Measurements from ENCODE around the gene ADD1.

GRCh38 chr4:2933566-2934076 lies 90.0 kb downstream of the ADD1 start:
- no peak for TF ChIP-seq CTCF (IDR thresholded peaks at IDR 0.05)
- no peak for TF ChIP-seq POLR2A (IDR thresholded peaks at IDR 0.05)

Data from heart left ventricle (tissue), 13 donors.